MM.1S (cell line): ENCODE data around the gene TYK2.

ENCODE experiments used
- CTCF ChIP-seq: fragments of 300-600 bp; sonication (generic); IDR thresholded peaks from 2 replicates; pipeline ENCODE4 v1.5.1; 2016; ENCODE audit warnings: antibody characterized with exemption, low read length, mixed read lengths
- EZH2 ChIP-seq: fragments of 300-600 bp; sonication (generic); optimal IDR thresholded peaks from 2 replicates; pipeline ENCODE3; 2017; ENCODE audit warnings: low read depth, mild to moderate bottlenecking, antibody characterized with exemption, low read length, mixed read lengths
- EZH2phosphoT487 ChIP-seq: fragments of 300-600 bp; sonication (generic); IDR thresholded peaks from 2 replicates; pipeline ENCODE4 v1.6.1; 2018; ENCODE audit warnings: antibody characterized with exemption, low read length

DNA sequence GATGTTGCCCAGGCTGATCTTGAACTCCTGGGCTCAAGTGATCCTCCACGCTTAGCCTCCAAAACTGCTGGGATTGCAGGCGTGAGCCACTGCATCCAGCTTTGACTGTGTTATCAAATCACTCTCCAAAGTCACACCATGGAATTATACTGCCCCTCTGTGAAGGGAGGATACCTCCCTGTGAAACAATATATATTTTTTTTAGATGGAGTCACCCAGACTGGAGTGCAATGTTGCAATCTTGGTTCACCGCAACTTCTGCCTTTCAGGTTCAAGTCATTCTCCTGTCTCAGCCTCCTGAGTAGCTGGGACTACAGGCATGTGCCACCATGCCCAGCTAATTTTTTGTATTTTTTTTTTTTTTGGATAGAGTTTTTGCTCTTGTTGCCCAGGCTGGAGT is 7.7 kb downstream of the TYK2 start:
- TF ChIP-seq CTCF (no peak), EZH2 (no peak), EZH2phosphoT487 (no peak)
